Activated CD4-positive, alpha-beta T cell treated with anti-CD3 and anti-CD28 coated beads for 48 hours (primary cell): ENCODE data around the gene GABPB1.

Experiments used
- DNase-seq: peaks from one replicate; pipeline ENCODE4 v3.0.0-alpha.2; 2020

The GABPB1 gene

DNA sequence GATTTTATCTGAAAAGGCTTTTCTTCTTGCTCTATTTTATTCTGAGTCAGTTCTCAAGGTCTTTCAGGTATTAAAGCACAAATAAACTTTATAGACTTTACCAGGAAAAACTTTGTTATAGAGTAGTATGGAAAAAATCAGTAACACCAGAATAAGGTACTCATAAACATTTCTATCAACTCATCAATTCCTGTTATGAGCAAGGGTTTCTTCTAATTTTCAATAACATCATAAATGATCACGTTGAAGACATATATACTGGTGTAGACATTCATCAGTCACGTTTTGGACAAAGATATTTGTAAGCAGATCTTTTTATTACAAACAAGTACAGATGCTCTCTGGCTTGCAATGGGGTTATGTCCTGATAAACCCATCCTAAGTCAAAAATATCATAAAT, 79.9 kb downstream of the GABPB1 start:
- DNase-seq: no peak

GRCh38 chr15:50267577-50267976, 87.4 kb downstream of the GABPB1 start:
- no peak for DNase-seq

DNA sequence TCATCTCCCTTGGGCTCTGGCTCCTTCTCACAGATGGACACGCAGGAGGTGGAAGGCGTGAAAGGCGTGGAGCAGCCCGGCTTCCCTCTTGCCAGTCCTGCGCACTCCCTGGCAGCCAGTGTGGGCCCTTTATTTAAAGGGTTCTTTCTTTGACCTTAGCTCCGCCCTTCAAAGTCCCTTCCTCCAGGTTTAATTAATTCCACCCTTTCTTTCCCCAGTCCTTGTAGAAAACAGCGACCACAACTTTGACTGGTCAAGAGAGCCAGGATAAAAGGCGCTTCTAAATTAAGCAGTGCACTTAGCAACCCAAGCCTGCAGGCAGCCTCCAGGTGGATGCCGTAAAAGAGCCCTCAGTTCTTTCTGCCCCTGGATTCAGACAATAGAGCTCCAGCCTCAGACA, 89.4 kb downstream of the GABPB1 start, which contains the start of gene HDC:
HDC (minus strand) TSS at position 107 of the 400 bp plus-strand sequence; CDS start at position 4, 103 bp downstream.
- no peak for DNase-seq

GRCh38 chr15:50262533-50262932, 92.5 kb downstream of the GABPB1 start:
- DNase-seq: peak; percentile 65

GRCh38 chr15:50261981-50262380, 93.0 kb downstream of the GABPB1 start:
- DNase-seq: peak; percentile 58

DNA sequence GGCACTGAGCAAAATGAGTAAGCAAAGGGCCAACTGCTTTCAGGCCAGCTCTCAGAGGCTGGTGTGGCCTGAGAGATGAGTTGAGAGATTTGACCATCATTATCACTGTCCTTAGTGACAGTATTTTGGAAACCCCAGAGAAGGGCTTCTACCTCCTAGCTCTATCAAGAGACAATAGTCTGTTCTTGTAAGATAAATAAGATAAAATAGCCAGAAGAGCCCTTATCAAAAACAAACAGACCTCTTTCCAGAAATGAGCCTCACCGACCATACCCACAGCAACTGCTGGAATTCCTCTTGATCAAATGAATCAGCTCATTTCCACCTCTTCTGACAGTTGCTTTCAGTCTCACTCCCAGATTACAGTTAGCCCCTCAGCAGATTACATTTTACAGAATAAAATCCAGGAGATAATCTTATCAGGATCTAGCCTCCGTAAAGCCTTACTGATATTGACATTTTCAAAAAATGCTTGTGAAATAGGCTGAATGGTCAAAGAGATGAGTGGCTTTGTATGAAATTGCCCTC, 94.0 kb downstream of the GABPB1 start:
- DNase-seq: no peak

DNA sequence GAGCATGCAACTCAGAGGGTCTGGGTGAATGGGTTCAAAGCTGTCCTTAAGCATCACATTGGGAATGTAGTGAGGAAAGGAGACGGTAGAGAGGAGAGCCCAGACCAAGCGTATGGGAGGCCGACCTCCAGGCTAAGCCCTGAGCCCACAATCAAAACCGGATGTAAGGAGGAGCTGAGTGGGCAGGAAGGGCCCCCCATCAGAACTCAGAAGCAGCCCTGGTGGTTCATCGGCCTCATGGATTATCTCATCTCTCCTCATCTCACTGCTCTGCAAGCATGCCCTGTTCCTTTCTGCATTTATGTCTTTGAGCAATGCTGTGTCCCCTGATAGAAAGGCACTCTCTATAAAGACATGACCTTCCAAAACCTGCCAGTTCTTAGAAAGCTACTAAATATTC, 95.7 kb downstream of the GABPB1 start:
- no peak for DNase-seq

DNA sequence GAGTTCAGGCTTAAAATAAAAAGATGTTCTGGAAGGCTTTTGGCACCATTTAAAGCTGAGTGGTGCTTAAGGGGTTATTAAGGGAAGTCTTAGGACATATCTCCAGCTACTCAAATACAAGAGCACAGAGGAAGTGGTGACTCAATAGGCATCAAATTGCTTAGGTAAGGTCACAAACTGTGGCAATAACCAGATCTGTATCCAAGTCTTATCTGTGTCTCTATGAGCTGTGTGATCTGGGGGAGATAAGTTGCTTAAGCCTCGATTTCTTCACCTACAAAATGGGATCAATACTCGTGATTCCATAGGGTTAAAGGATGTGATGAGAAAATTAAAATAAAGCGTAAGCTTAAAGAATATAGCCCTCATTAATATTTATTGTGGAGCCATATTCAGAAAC, 97.1 kb downstream of the GABPB1 start:
- DNase-seq: no peak

GRCh38 chr15:50257332-50257731, 97.7 kb downstream of the GABPB1 start:
- DNase-seq: no peak

DNA sequence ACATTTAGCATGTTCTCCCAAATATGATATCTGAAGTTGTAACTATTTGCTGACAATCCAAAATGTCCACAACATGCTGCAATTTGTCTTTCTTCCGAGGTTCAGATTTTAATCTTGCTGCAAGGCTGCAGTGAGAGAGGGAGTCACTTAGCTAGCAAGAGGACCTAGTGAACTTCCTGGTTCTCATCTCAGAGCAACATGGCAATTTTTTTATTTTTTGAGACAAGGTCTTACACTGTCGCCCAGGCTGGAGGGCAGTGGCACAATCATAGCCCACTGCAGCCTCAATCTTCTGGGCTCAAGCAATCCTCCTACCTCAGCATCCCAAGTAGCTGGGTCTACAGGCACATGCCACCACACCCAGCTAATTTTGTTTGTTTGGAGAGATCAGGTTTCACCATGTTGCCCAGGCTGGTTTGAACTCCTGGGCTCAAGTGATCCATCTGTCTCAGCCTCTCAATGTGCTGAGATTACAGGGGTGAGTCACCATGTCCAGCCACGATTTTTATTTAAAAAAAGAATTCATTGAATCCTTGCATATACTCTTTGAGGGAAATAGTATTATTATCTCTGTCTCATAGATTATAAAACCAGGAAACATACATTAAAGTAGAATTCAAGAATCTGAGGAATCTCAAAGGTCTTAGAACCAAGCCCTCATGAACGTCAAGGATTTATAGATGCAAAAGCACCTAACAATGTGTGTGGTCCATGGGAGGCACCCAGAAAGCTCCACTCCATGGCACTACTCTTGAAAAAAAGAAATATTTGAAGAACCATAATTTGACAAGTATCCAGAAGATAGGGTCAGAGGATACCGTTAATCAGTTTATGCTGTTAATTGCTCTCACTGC, 98.6 kb downstream of the GABPB1 start:
- no peak for DNase-seq

- no peak for DNase-seq
These were observed 102.4 kb downstream of the GABPB1 start for GRCh38 chr15:50252556-50252955.

GRCh38 chr15:50251638-50252182, 103.3 kb downstream of the GABPB1 start:
- DNase-seq: no peak

DNA sequence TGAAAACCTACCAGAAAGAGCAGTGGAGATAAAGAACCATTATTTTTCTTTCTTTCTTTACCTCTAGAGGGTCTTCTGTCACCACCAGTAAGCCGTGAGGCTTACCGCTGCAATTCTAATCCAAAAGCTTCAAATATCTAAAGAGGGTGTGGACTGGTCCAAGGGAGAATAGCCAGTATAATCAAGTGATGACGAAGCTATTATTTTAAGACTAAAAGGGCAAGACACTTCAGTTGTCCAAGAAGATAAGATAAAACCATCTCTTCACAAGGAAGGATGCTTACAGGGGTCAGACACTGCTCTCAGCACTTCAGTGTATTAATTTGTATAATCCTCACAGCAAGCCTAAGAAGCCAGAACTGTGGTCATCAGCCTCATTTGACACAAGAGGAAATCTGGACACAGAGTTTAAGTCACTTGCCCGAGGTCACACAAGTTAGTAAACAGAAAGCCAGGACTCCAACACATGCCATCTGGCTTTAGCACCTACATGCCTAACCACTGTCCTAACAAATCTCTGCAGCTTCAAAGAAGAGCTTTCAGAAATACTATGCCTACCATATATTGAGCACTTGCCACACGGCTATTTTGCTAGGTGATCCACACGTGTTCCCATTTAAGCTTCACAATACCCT, 104.1 kb downstream of the GABPB1 start:
- DNase-seq: no peak

- no peak for DNase-seq
These were observed 105.3 kb downstream of the GABPB1 start for GRCh38 chr15:50249704-50250103.

DNA sequence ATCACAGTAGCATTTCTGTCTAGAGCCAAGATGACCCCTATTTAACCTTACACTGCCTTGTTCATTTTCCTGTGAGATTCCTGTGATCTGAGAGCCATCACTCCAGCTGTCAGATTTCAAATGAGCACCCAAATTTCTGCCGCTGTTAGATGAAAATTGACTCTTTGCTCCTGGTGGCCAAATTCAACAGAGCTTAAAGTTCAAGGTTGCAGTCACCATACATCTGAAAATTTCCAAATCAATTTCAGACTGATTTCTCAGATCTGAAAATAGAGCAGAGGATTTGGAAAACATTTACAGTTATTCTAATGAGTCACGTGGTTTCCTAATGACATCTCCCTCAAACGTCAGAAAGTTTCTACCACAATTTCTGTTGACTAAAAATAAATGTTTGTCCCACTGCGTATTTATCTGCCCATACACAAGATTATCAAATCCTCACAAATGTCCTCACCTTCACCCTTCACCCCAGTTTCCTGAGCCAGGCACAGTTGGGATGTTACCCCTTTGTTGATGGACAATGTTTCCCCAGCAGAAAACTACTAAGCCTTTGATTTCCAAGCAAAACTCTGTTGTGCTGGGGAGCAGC, 105.9 kb downstream of the GABPB1 start:
- no peak for DNase-seq

DNA sequence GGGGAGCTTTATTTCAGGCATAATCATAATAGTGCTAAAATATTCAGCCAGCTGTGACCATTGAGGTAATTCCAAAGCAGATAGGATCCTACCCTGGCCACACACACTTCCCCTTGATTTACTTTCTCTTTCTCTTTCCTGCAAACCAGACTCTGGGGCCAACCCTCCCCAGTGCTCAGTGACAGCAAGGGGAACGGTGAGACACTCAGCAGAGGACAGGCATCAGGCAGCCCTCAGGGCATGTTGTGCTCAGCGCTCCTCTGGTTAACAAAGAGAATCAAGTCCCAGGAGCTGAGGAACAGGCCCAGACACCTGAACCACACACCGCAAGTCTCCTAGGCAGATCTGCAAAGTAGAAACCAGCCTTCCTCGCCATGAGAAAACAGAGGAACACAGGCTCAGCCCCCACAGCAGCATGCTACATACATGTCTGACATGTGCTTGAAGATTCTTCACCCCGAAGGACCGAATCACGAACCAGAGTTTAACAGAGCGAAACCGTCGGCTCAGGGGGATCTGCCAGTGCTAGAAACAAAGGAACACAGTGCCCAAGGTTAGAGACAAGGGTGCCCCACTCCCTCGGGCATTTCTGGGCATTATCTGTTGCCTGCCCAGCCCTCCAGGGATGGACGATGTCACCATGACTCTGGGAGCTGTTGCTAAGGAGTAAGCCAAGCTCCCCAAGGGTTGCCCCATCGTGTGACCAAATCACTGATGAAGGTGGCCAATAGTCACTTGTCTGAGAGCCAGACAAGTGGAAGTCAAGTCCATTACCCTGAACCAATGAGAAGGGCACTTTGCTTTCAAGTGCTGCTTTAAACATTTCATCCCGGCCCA, 107.0 kb downstream of the GABPB1 start:
- peak; percentile 66 for DNase-seq

DNA sequence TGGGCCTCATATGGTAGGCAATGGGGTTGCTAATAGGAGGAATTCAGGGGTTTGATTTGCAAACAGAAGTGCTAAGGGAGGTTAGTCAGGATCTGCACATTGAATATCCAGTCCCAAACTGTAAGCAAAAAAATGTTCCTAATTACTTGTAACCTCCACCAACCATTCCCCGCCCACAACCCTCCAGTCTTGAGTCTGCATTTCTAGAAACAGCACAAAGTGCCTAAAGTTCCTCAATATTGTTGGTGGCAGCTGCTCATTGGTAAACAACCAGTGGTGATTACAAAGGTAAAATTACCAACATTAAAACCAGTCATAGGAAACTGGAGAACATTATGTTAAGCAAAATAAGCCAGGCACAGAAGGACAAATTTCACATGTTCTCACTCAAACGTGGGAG, 108.4 kb downstream of the GABPB1 start:
- no peak for DNase-seq

DNA sequence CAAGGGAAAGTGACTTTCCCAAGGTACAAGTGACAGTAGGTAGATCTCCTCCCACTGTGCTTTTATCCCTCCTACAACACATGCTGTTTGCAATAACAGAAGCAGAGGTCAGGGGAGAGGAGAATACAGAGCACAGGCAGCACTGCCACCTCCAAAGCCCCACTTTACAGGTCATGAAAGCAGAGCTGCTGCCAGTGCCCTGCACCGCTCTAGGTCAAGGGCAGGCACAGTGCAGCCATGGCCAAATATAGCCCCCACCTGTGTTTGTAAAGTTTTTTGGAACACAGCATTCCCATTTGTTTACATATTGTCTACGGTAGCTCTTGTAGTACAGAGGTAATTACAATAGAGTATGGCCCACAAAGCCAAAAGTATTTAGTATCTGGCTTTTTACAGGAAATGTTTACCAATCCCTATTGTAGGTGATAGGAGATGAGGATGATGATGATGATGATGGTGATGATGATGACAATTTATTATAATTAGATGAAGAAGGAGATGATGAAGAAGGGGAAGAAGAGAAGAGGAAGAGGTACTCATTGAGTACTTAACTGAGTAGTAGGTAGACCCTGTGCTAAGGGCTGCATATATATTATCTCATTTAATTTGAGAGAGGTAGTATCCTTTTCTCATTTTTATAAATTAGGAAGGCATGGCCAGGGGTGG, 109.9 kb downstream of the GABPB1 start:
- no peak for DNase-seq

DNA sequence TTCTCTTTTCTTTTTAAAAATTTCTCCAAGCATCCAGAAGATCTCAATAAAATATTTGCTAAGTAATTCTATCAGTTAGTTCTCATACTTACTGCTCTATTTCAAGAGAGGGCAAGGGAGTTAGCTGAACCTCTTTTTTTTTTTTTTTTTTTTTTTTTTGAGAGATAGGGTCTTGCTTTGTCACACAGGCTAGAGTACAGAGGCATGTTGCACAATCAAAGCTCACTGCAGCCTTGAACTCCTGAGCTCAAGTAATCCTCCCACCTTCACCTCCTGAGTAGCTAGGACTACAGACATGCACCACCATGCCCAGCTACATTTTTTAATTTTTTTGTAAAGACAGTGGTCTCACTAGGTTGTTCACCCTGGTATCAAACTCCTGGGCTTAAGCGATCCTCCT, 110.8 kb downstream of the GABPB1 start:
- DNase-seq: no peak

DNA sequence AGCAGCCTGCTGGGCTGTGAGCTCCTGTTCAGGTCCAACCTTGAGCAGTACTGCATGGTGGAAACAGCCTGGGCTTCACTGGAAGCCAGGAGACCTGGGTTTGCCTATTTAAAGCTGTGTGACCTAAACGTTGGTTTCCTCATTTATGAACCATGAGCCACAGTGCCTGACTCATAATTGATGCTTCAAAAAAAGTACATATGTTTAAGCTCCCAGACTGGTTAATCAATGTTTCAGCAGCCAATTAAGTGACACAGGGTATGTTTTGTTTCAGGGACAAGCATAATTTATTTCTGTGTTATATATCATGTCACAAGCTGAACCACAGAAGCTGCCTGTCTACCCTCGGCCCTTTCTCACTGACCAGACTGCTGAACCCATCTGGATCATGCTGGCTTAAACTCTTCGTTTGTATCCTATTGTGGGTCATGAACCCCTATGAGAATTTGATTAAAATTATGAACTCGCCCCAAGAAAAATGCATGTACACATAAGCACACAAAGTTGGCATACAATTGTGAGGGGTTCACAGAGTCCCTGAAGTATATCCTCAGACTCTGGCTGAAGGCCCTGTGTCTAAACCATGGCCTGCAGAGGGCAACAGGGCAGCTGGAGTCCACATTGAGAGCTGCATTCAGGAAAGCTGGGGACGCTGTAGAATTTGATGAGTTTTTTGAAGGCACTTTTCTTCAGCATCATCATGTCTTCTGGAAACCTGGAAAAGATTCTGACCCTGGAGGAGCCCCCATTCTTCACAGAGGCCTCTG, 113.1 kb downstream of the GABPB1 start:
- DNase-seq: peak; percentile 32

GRCh38 chr15:50238255-50238654, 116.7 kb downstream of the GABPB1 start:
- no peak for DNase-seq
